CD4-positive, alpha-beta T cell (primary cell): ENCODE data around the gene ADTRP. TPM values are rescaled to one million over a fixed set of nuclear protein-coding genes. Genes with fewer than 3 reads are reported as not detected.
A peak's percentile ranks its signal among the peaks of the same experiment; 100 is the strongest.

Experiments used
- ATAC-seq: fragments of 200-7000 bp; cut with Tn5 transposase; one replicate; pipeline ENCODE4 v1.10.0; 2022; ENCODE audit warnings: mild to moderate bottlenecking; ENCODE audit not compliant: poor library complexity
- CTCF ChIA-PET: fragments of 350-600 bp; sonication (Branson Sonifier 250); formaldehyde crosslinking; loops from one replicate; lab custom pipeline; 2021; ENCODE audit warnings: antibody characterized with exemption, inconsistent platforms; lab: Charles Lee
- POLR2A ChIA-PET: fragments of 350-600 bp; sonication (Branson Sonifier 250); formaldehyde crosslinking; loops from one replicate; lab custom pipeline; 2021; ENCODE audit warnings: antibody characterized with exemption, inconsistent platforms; lab: Charles Lee
- DNase-seq, 14 experiments: peaks; one replicate each; pipeline ENCODE4 v3.0.0-alpha.2; 2013 to 2020; ENCODE audit warnings: mixed read lengths in 2 of 14
- H3K27ac ChIP-seq, 2 donors: one replicate each; pipeline versions ENCODE4 v1.5.1 to v1.7.0; 2013; ENCODE audit warnings: low read length in 2 of 2, low read depth in 1 of 2, mild to moderate bottlenecking in 1 of 2
- H3K27me3 ChIP-seq, 2 experiments: 1 replicate in 1 of 2; 2 replicates in 1 of 2; pipeline versions ENCODE4 v1.6.1 to v1.7.0; 2013; ENCODE audit warnings: low read length in 2 of 2, control low read depth in 1 of 2, mild to moderate bottlenecking in 1 of 2, moderate library complexity in 1 of 2; ENCODE audit not compliant: insufficient read depth in 2 of 2, control insufficient read depth in 1 of 2
- H3K36me3 ChIP-seq: one replicate; pipeline ENCODE4 v1.6.1; 2013; ENCODE audit warnings: low read length, control low read depth; ENCODE audit not compliant: insufficient read depth
- H3K4me1 ChIP-seq: one replicate; pipeline ENCODE4 v1.6.1; 2013; ENCODE audit warnings: low read length, control low read depth; ENCODE audit not compliant: insufficient read depth
- H3K4me3 ChIP-seq: one replicate; pipeline ENCODE4 v1.5.1; 2013; ENCODE audit warnings: mild to moderate bottlenecking, low read length, moderate library complexity
- H3K9me3 ChIP-seq, 2 experiments: 1 replicate in 1 of 2; 2 replicates in 1 of 2; pipeline versions ENCODE4 v1.6.1 to v1.7.0; 2013; ENCODE audit warnings: low read length in 2 of 2, mild to moderate bottlenecking in 2 of 2, control low read depth in 1 of 2, moderate library complexity in 1 of 2; ENCODE audit not compliant: control insufficient read depth in 1 of 2, insufficient read depth in 1 of 2
- H3K27ac Mint-ChIP-seq: one replicate; pipeline ENCODE4 v1.8.0; 2020; ENCODE audit warnings: mixed read lengths
- H3K27me3 Mint-ChIP-seq: one replicate; pipeline ENCODE4 v1.8.0; 2021; ENCODE audit warnings: mixed read lengths
- H3K36me3 Mint-ChIP-seq: one replicate; pipeline ENCODE4 v1.8.0; 2021; ENCODE audit warnings: low read depth, mixed read lengths
- H3K4me1 Mint-ChIP-seq: one replicate; pipeline ENCODE4 v1.8.0; 2021; ENCODE audit warnings: low read depth, mixed read lengths
- H3K4me3 Mint-ChIP-seq: one replicate; pipeline ENCODE4 v1.8.0; 2020; ENCODE audit warnings: mild to moderate bottlenecking, mixed read lengths
- H3K9me3 Mint-ChIP-seq: one replicate; pipeline ENCODE4 v1.8.0; 2020; ENCODE audit warnings: mixed read lengths
- CTCF ChIP-seq: fragments of 200-600 bp; IDR thresholded peaks from one replicate; pipeline ENCODE4 v1.8.0; 2022; ENCODE audit warnings: antibody characterized with exemption, mild to moderate bottlenecking
- intact Hi-C, 2 experiments: fragments of 100-400 bp; cut with DNase I in 1 of 2; cut with micrococcal nuclease in 1 of 2; formaldehyde crosslinking; loops; one replicate each; pipeline versions ENCODE4 v1.15.1 to v1.9.0; 2023 to 2025; cut with DNase I, micrococcal nuclease
- total RNA-seq, 174 experiments: library from RNA in 2 of 174; stranded (reverse) in 2 of 174; gene quantifications; one replicate each; pipeline ENCODE4 v1.2.3 and lab custom pipeline; 2021 to 2026

Gene ADTRP
- total RNA-seq, 2 experiments from 2014 or later: 14.3 to 15.2 TPM

- Mint-ChIP-seq H3K9me3 (no peaks in the 10 kb centered on the region), H3K36me3 (peaks cover 2% of the 10 kb centered on the region), H3K4me3 (peak overlapping the region; percentile 68), H3K27me3 (no peaks in the 10 kb centered on the region), H3K4me1 (peaks cover 75% of the 10 kb centered on the region), H3K27ac (peak overlapping the region; percentile 100)
- peak overlapping the region; percentile 48 to 77 for H3K27ac ChIP-seq
- H3K9me3 ChIP-seq: no peaks in the 10 kb centered on the region
- intact Hi-C loops: loop anchor here (2.0 to 5.0 kb wide), 5 partner anchors 18 to 342 kb away; partner anchors contain the start of genes ADTRP (in 1 of the 2) and HIVEP1 (in 1 of the 2)
- DNase-seq (peak in 13 of 14 experiments; percentile 40 to 75 (median 58)), ATAC-seq (peak; percentile 86)
- H3K27me3 ChIP-seq: no peaks in the 10 kb centered on the region
- H3K4me3 ChIP-seq: no peak overlapping the region
- POLR2A ChIA-PET: interaction anchor here (0.9 to 7.8 kb wide), 6 partner anchors 8 to 301 kb away, joined by 3 to 89 read pairs (median 4); partner anchors contain the start of gene HIVEP1
- TF ChIP-seq CTCF: no peak
- peaks cover 63% of the 10 kb centered on the region for H3K4me1 ChIP-seq
- CTCF ChIA-PET: no interaction called here
- no peaks in the 10 kb centered on the region for H3K36me3 ChIP-seq
Measured at GRCh38 chr6:11710311-11710761, 68.3 kb downstream of the ADTRP start.

- no peak for DNase-seq
- no peak for TF ChIP-seq CTCF
- no peaks in the 10 kb centered on the region for H3K9me3 ChIP-seq
- Mint-ChIP-seq H3K27me3 (no peaks in the 10 kb centered on the region), H3K27ac (no peak overlapping the region), H3K4me3 (no peak overlapping the region), H3K36me3 (no peaks in the 10 kb centered on the region), H3K4me1 (peaks cover 43% of the 10 kb centered on the region), H3K9me3 (no peaks in the 10 kb centered on the region)
- H3K27me3 ChIP-seq: no peaks in the 10 kb centered on the region
- no peak overlapping the region for H3K27ac ChIP-seq
- H3K4me1 ChIP-seq: peaks cover 28% of the 10 kb centered on the region
- CTCF ChIA-PET: no interaction called here
- no peak for ATAC-seq
- POLR2A ChIA-PET: no interaction called here
- H3K36me3 ChIP-seq: no peaks in the 10 kb centered on the region
- intact Hi-C loops: no loop called here
- H3K4me3 ChIP-seq: no peak overlapping the region
Measured at GRCh38 chr6:11706171-11706570, 72.4 kb downstream of the ADTRP start.

- no peak overlapping the region for H3K27ac Mint-ChIP-seq
- Histone ChIP-seq H3K27me3 (no peaks in the 10 kb centered on the region), H3K4me1 (peaks cover 22% of the 10 kb centered on the region), H3K27ac (no peak overlapping the region), H3K9me3 (no peaks in the 10 kb centered on the region), H3K4me3 (no peak overlapping the region), H3K36me3 (no peaks in the 10 kb centered on the region)
- DNase-seq: no peak
- no peaks in the 10 kb centered on the region for H3K27me3 Mint-ChIP-seq
- intact Hi-C loops: no loop called here
- H3K4me1 Mint-ChIP-seq: peaks cover 37% of the 10 kb centered on the region
- ChIA-PET CTCF (no interaction called here), POLR2A (no interaction called here)
- no peak for ATAC-seq
- no peaks in the 10 kb centered on the region for H3K9me3 Mint-ChIP-seq
- H3K4me3 Mint-ChIP-seq: no peak overlapping the region
- no peaks in the 10 kb centered on the region for H3K36me3 Mint-ChIP-seq
- TF ChIP-seq CTCF: no peak
Measured at GRCh38 chr6:11705483-11705882, 73.1 kb downstream of the ADTRP start.
